CD4-positive, CD25-positive, alpha-beta regulatory T cell (primary cell): ENCODE measurements around the gene KLF5. TPM values are rescaled to one million over a fixed set of nuclear protein-coding genes. Genes with fewer than 3 reads are reported as not detected.

ENCODE experiments used
- ATAC-seq, 2 donors: fragments of 150-1000 bp; cut with Tn5 transposase; one replicate each; pipeline ENCODE4 v1.10.0; 2021; ENCODE audit warnings: low read depth in 2 of 2, moderate number of reproducible peaks in 2 of 2, moderate library complexity in 1 of 2
- DNase-seq, 3 donors: peaks; one replicate each; pipeline versions ENCODE4 v3.0.0 to v3.0.0-alpha.2; 2012 to 2022; ENCODE audit warnings: mixed read lengths in 1 of 3
- H3K27ac ChIP-seq: one replicate; pipeline ENCODE4 v1.7.0; 2013; ENCODE audit warnings: mild to moderate bottlenecking, low read length; ENCODE audit not compliant: insufficient read depth, poor library complexity, severe bottlenecking
- H3K27me3 ChIP-seq: one replicate; pipeline ENCODE4 v1.7.0; 2013; ENCODE audit warnings: low read length; ENCODE audit not compliant: control insufficient read depth, insufficient read depth
- H3K36me3 ChIP-seq: one replicate; pipeline ENCODE4 v1.7.0; 2013; ENCODE audit warnings: mild to moderate bottlenecking, low read length, moderate library complexity; ENCODE audit not compliant: control insufficient read depth, insufficient read depth
- H3K4me1 ChIP-seq: 2 replicates; pipeline ENCODE4 v1.7.0; 2013; ENCODE audit warnings: mild to moderate bottlenecking, low read length; ENCODE audit not compliant: insufficient read depth, control insufficient read depth, poor library complexity, severe bottlenecking
- H3K4me3 ChIP-seq: one replicate; pipeline ENCODE4 v1.7.0; 2013; ENCODE audit warnings: low read depth, mild to moderate bottlenecking, low read length, moderate library complexity
- H3K9me3 ChIP-seq, 2 experiments: 1 replicate in 1 of 2; 2 replicates in 1 of 2; pipeline ENCODE4 v1.7.0; 2013; ENCODE audit warnings: low read length in 2 of 2, mild to moderate bottlenecking in 1 of 2, moderate library complexity in 1 of 2; ENCODE audit not compliant: control insufficient read depth in 2 of 2
- H3K27ac Mint-ChIP-seq, 3 donors: one replicate each; pipeline ENCODE4 v1.8.0; 2020 to 2022; ENCODE audit warnings: mild to moderate bottlenecking in 3 of 3, mixed read lengths in 3 of 3, moderate library complexity in 2 of 3
- H3K27me3 Mint-ChIP-seq: one replicate; pipeline ENCODE4 v1.8.0; 2022; ENCODE audit warnings: mild to moderate bottlenecking, mixed read lengths
- H3K36me3 Mint-ChIP-seq: one replicate; pipeline ENCODE4 v1.8.0; 2020; ENCODE audit warnings: mixed read lengths
- H3K4me1 Mint-ChIP-seq, 4 donors: one replicate each; pipeline ENCODE4 v1.8.0; 2020 to 2022; ENCODE audit warnings: mixed read lengths in 4 of 4, mild to moderate bottlenecking in 1 of 4
- H3K4me3 Mint-ChIP-seq, 4 donors: one replicate each; pipeline ENCODE4 v1.8.0; 2020 to 2022; ENCODE audit warnings: mild to moderate bottlenecking in 4 of 4, mixed read lengths in 4 of 4, moderate library complexity in 3 of 4
- H3K9me3 Mint-ChIP-seq, 7 donors: one replicate each; pipeline ENCODE4 v1.8.0; 2020 to 2022; ENCODE audit warnings: mixed read lengths in 7 of 7, mild to moderate bottlenecking in 3 of 7, moderate library complexity in 2 of 7
- polyA plus RNA-seq, 4 donors: library from polyadenylated mRNA; unstranded; fragments of 300-500 nt; fragmentation: Illumina TruSeq; gene quantifications; one replicate each; pipeline ENCODE4 v1.2.3, GENCODE V29; 2021
- total RNA-seq: library from RNA; stranded (reverse); gene quantifications from one replicate; pipeline ENCODE4 v1.2.3, GENCODE V29; 2022

The KLF5 gene
- total and polyA plus RNA-seq, 5 donors from 2014 or later = 0.30 to 3.5 (median 0.52) TPM; not detected in 1

DNA sequence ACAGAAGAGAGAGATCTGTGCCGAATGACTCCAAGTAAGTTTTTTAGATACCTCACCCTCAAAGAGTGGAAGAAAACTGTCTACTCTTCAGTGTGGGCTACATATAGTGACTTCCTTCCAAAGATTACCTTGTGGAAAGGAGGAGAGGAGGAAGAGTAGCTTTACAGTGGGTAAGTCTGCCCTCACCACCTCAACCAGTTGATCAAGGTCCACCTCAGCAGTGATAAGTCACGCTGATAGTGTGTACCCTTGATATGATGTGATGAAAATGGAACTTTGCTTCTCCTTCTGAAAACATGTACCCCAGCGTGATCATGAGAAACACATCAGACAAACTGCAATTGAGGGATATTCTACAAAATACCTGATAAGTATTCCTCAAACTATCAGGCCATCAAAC is 20.6 kb downstream of the KLF5 start:
- no peak overlapping the region for H3K4me3 Mint-ChIP-seq
- H3K4me1 Mint-ChIP-seq = no peaks in the 10 kb centered on the region
- no peaks in the 10 kb centered on the region for H3K9me3 ChIP-seq
- no peak overlapping the region for H3K4me3 ChIP-seq
- H3K9me3 Mint-ChIP-seq = peaks cover 0 to 2% (median 0%) of the 10 kb centered on the region in 7 donors
- H3K27ac Mint-ChIP-seq = no peak overlapping the region
- ATAC-seq = no peak
- H3K36me3 Mint-ChIP-seq = no peaks in the 10 kb centered on the region
- peaks cover 2% of the 10 kb centered on the region for H3K27me3 ChIP-seq
- no peaks in the 10 kb centered on the region for H3K36me3 ChIP-seq
- no peak overlapping the region for H3K27ac ChIP-seq
- peaks cover 15% of the 10 kb centered on the region for H3K27me3 Mint-ChIP-seq
- DNase-seq = no peak
- no peaks in the 10 kb centered on the region for H3K4me1 ChIP-seq

DNA sequence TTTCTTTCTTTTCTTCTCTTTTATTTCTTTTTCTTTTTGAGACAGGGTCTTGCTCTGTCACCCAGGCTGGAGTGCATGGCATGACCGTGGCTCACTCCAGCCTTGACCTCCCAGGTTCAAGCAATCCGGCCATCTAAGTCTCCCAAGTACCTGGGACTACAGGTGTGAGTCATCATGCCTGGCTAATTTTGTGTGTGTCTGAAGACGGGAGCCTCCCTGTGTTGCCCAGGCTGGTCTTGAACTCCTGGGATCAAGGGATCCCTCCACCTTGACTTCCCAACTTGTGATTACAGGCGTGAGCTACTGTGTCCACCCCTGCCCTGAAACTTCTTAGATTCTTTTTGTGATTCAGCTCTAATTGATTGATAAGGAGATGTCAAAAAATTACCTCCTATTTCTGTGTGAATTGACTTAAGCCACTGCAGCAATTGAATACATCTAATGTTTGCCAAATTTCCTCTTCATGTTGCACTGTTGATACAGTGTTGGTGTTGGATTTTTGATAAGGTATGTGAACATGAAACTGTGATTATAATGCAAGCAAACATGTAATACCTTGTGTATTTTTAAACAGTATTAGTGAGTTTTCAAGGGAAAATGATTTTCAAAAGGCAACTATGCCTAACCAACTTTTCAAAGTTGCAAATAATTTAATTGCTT is 22.6 kb downstream of the KLF5 start:
- peaks cover 0 to 2% (median 0%) of the 10 kb centered on the region in 7 donors for H3K9me3 Mint-ChIP-seq
- peaks cover 10% of the 10 kb centered on the region for H3K27me3 Mint-ChIP-seq
- no peak for ATAC-seq
- Histone ChIP-seq H3K27ac (no peak overlapping the region), H3K27me3 (peaks cover 2% of the 10 kb centered on the region), H3K4me3 (no peak overlapping the region), H3K9me3 (no peaks in the 10 kb centered on the region), H3K36me3 (no peaks in the 10 kb centered on the region), H3K4me1 (no peaks in the 10 kb centered on the region)
- no peak overlapping the region for H3K27ac Mint-ChIP-seq
- H3K36me3 Mint-ChIP-seq = no peaks in the 10 kb centered on the region
- H3K4me3 Mint-ChIP-seq = peak overlapping the region in 1 of 4 donors; percentile 43
- no peak for DNase-seq
- H3K4me1 Mint-ChIP-seq = no peaks in the 10 kb centered on the region

DNA sequence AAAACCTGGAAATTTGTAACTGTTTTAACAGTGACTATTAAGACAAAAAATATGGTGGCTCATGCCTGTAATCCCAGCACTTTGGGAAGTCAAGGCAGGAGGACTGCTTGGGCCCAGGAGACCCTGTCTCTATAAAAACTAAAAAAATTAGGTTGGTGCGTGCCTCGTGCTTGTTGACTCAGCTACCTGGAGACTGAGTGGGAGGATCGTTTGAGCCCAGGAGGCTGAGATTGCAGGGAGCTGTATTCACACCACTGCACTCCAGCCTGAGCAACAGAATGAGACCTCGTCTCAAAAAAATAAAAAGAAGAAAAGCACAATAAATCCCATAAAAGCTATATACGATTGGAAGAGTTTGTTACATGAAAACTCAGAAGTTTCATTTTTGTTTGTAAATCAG is 23.7 kb downstream of the KLF5 start:
- H3K27ac Mint-ChIP-seq = no peak overlapping the region
- Histone ChIP-seq H3K4me1 (no peaks in the 10 kb centered on the region), H3K27ac (no peak overlapping the region), H3K9me3 (peaks cover 0 to 1% of the 10 kb centered on the region in 2 experiments), H3K27me3 (peaks cover 2% of the 10 kb centered on the region), H3K4me3 (no peak overlapping the region), H3K36me3 (no peaks in the 10 kb centered on the region)
- no peak overlapping the region for H3K4me3 Mint-ChIP-seq
- ATAC-seq (no peak), DNase-seq (no peak)
- peaks cover 10% of the 10 kb centered on the region for H3K27me3 Mint-ChIP-seq
- no peaks in the 10 kb centered on the region for H3K4me1 Mint-ChIP-seq
- H3K36me3 Mint-ChIP-seq = no peaks in the 10 kb centered on the region
- peaks cover 0 to 2% (median 0%) of the 10 kb centered on the region in 7 donors for H3K9me3 Mint-ChIP-seq

GRCh38 chr13:73082895-73083294 is 24.1 kb downstream of the KLF5 start:
- Histone ChIP-seq H3K27ac (no peak overlapping the region), H3K36me3 (no peaks in the 10 kb centered on the region), H3K4me1 (no peaks in the 10 kb centered on the region), H3K4me3 (no peak overlapping the region), H3K9me3 (peaks cover 0 to 1% of the 10 kb centered on the region in 2 experiments), H3K27me3 (peaks cover 2% of the 10 kb centered on the region)
- Mint-ChIP-seq H3K9me3 (peaks cover 0 to 2% (median 0%) of the 10 kb centered on the region in 7 donors), H3K4me1 (no peaks in the 10 kb centered on the region), H3K36me3 (no peaks in the 10 kb centered on the region), H3K27ac (no peak overlapping the region), H3K4me3 (no peak overlapping the region), H3K27me3 (peaks cover 10% of the 10 kb centered on the region)
- no peak for ATAC-seq
- no peak for DNase-seq

GRCh38 chr13:73088332-73088935 is 29.6 kb downstream of the KLF5 start:
- ATAC-seq (no peak), DNase-seq (no peak)
- Mint-ChIP-seq H3K4me3 (no peak overlapping the region), H3K27ac (no peak overlapping the region), H3K4me1 (peaks cover 0 to 11% (median 7%) of the 10 kb centered on the region in 4 donors), H3K36me3 (no peaks in the 10 kb centered on the region), H3K27me3 (no peaks in the 10 kb centered on the region), H3K9me3 (peaks cover 0 to 1% (median 0%) of the 10 kb centered on the region in 7 donors)
- H3K4me3 ChIP-seq = no peak overlapping the region
- peaks cover 0 to 1% of the 10 kb centered on the region in 2 experiments for H3K9me3 ChIP-seq
- H3K36me3 ChIP-seq = no peaks in the 10 kb centered on the region
- H3K27me3 ChIP-seq = no peaks in the 10 kb centered on the region
- peaks cover 2% of the 10 kb centered on the region for H3K4me1 ChIP-seq
- H3K27ac ChIP-seq = no peak overlapping the region

GRCh38 chr13:73089213-73089612 is 30.4 kb downstream of the KLF5 start:
- ATAC-seq = no peak
- Histone ChIP-seq H3K9me3 (peaks cover 0 to 1% of the 10 kb centered on the region in 2 experiments), H3K27me3 (no peaks in the 10 kb centered on the region), H3K27ac (no peak overlapping the region), H3K4me3 (no peak overlapping the region), H3K36me3 (no peaks in the 10 kb centered on the region), H3K4me1 (peaks cover 2% of the 10 kb centered on the region)
- Mint-ChIP-seq H3K4me3 (no peak overlapping the region), H3K27ac (no peak overlapping the region), H3K36me3 (no peaks in the 10 kb centered on the region), H3K4me1 (peaks cover 0 to 11% (median 7%) of the 10 kb centered on the region in 4 donors), H3K9me3 (peaks cover 0 to 1% (median 0%) of the 10 kb centered on the region in 7 donors), H3K27me3 (no peaks in the 10 kb centered on the region)
- no peak for DNase-seq

DNA sequence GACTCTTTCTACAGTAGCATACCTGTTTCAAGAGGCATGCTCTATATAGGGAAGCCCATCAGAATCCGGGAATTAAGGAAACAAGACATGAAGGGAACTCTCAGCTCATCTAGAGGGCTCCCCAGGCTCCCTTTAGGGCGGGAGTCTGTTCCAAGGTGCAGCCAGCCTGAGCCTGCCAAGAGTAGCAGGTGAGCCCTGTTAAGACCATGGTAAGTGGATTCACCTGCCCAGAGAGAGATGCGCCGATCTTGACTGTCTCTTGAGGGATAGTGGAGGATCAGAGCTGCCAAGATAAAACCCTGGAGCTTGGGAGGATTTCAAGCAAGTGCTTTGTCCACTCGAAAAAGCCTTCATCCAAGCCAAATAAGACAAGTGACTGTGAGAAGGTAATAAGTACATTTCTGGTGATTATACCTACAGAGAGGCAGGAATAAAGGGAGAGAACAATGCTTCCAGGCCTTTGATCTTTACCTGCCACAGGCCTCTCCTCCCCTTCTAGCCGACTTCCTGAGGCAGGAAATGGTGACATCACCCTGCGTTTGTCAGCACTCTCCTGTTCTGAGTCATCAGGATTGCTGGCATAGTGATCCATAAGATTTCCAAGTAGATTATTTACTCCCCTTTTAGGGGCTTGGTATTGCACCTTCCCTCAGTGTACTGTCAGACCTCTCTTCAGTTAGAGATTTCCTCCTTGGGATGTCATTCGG is 31.5 kb downstream of the KLF5 start:
- peaks cover 0 to 11% (median 7%) of the 10 kb centered on the region in 4 donors for H3K4me1 Mint-ChIP-seq
- no peak for ATAC-seq

More for the DNA sequence above, 31.5 kb downstream of the KLF5 start:
- Histone ChIP-seq H3K4me1 (peaks cover 2% of the 10 kb centered on the region), H3K36me3 (no peaks in the 10 kb centered on the region), H3K27ac (no peak overlapping the region), H3K4me3 (no peak overlapping the region), H3K27me3 (no peaks in the 10 kb centered on the region), H3K9me3 (peaks cover 0 to 1% of the 10 kb centered on the region in 2 experiments)
- peak overlapping the region in 2 of 3 donors; percentile 42 to 49 for H3K27ac Mint-ChIP-seq
- no peak overlapping the region for H3K4me3 Mint-ChIP-seq
- no peaks in the 10 kb centered on the region for H3K36me3 Mint-ChIP-seq
- DNase-seq = peak in 1 of 3 donors; percentile 34
- peaks cover 0 to 1% (median 0%) of the 10 kb centered on the region in 7 donors for H3K9me3 Mint-ChIP-seq
- no peaks in the 10 kb centered on the region for H3K27me3 Mint-ChIP-seq
